Right ventricle myocardium superior (tissue), 1 donor: Measurements from ENCODE around the gene SLC4A11. TPM values are rescaled to one million over a fixed set of nuclear protein-coding genes. Genes with fewer than 3 reads are reported as not detected.

Source experiments
- ATAC-seq: fragments of 200-7000 bp; cut with Tn5 transposase; one replicate; pipeline ENCODE4 v1.9.1; 2020; ENCODE audit warnings: mild to moderate bottlenecking; ENCODE audit not compliant: poor library complexity
- DNase-seq: peaks from one replicate; pipeline ENCODE4 v3.0.0-alpha.2; 2020
- intact Hi-C: fragments of 100-400 bp; cut with DNase I; formaldehyde crosslinking; loops from one replicate; pipeline ENCODE4 v1.11.2; 2022
- total RNA-seq: library from RNA; stranded (reverse); fragmentation: NEBNext Ultra II Directional; extraction: Animal tissue kit (Norgen Biotek cat#: 25700); gene quantifications from one replicate; pipeline ENCODE4 v1.2.1, GENCODE V29; 2021
- donor health status: DM: no; HTN: yes; CAD: no; lungs with severe emphysema.

SLC4A11 gene
- total RNA-seq, 1 donor from 2014 or later: 0.16 TPM

GRCh38 chr20:3248167-3248992, 9.4 kb upstream of the SLC4A11 start:
- ATAC-seq (peak; percentile 73), DNase-seq (peak; percentile 72)
- intact Hi-C loops: no loop called here

- no peak for DNase-seq
- ATAC-seq: peak; percentile 50
- intact Hi-C loops: no loop called here
Measured at GRCh38 chr20:3247638-3248037, 8.6 kb upstream of the SLC4A11 start.

GRCh38 chr20:3246682-3247081, 7.7 kb upstream of the SLC4A11 start:
- intact Hi-C loops: no loop called here
- DNase-seq (no peak), ATAC-seq (no peak)

DNA sequence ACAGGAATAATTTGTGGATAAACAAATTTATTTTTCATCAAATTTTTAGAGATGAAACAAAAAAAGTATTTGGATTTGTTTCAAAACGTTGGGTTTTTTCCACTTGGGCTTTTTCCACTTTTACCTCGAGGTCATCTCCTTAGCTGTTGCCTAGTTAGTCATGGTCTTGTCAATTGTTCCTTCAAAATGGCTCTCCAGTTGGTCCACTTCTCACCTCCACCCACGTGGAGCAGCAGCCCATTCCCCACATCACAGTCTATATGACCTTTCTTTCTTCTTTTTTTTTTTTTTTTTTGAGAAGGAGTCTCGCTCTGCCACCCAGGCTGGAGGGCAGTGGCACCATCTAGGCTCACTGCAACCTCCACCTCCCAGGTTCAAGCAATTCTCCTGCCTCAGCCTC, 6.7 kb upstream of the SLC4A11 start:
- no peak for ATAC-seq
- DNase-seq: no peak
- intact Hi-C loops: no loop called here

- ATAC-seq (no peak), DNase-seq (no peak)
- intact Hi-C loops: no loop called here
Measured at GRCh38 chr20:3245156-3245555, 6.2 kb upstream of the SLC4A11 start.

GRCh38 chr20:3244613-3245012, 5.6 kb upstream of the SLC4A11 start:
- DNase-seq: no peak
- intact Hi-C loops: no loop called here
- ATAC-seq: no peak

DNA sequence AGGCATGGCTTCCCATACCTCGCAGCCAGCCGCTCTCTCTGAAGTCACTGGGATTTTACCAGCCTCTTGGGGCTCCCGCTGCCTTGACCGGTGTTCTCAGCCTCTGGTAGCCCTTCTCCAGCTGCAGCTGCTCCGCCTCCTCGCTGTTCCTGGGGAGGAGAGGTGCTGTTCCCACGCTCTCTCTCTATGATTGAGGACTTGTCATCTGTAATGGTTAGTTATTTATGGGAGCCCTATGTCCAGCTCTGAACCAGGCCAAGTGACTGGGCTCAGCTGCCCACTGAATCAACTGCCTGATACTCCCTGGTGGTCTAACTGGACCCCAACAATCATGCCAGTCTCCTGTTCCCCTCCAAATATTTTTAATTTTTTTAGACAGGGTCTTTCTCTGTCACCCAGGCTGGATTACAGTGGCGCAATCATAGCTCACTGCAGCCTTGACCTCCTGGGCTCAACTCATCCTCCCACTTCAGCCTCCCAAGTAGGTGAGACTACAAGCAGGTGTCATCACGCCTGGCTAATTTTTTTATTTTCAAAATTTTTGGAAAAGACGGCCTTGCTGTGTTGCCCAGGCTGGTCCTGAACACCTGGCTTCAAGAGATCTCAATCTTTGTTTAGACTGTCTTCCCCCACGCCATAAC, 4.8 kb upstream of the SLC4A11 start:
- intact Hi-C loops: no loop called here
- no peak for DNase-seq
- ATAC-seq: no peak

DNA sequence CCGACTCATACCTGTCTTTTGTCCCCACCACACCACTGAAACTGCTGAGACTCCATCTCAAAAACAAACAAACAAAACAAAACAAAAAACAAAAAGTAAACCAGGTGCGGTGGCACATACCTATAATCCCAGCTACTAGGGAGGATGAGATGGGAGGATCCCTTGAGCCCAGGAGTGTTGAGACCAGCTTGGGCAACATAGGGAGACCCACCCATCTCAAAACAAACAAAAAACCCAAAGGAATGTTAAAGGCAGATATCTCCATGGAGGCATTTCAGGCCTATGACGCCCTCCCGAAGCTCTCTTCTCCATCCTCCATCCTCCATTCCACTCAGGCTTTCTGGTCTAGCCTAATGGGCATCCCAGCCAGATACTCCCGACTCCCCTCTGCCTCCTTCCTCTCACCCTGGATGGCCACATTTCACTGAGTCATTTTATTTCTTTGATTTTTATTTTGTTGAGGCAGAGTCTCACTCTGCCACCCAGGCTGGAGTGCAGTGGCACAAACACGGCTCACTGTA, 3.2 kb upstream of the SLC4A11 start:
- intact Hi-C loops: no loop called here
- ATAC-seq (no peak), DNase-seq (no peak)

- intact Hi-C loops: no loop called here
Measured at GRCh38 chr20:3240776-3241363, 1.9 kb upstream of the SLC4A11 start.

GRCh38 chr20:3239867-3240775, 1.1 kb upstream of the SLC4A11 start:
- peak; percentile 36 for ATAC-seq
- intact Hi-C loops: no loop called here
- DNase-seq: no peak

More at GRCh38 chr20:3240776-3241363, 1.9 kb upstream of the SLC4A11 start:
- no peak for ATAC-seq
- DNase-seq: no peak

DNA sequence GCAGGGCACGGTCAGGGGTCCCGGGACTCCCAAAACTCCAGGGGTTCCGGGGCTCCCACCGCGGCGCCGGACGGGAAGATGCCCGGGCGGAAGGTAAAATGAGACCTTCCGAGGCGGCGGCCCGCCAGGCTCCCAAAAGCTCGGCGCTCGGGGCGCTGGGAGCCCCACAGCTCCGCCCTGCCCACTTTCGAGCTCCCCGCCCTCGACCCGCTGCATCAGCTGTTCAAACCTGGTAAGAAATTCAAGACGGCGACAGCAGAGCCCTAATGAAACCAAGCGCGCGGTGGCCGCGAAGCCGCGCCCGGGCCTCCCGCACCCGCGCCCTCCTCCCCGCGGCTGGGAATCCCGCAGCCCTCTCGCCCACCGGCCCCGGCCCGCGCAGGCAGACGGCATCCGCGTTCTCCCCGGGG, 369 bp downstream of the SLC4A11 start:
- intact Hi-C loops: no loop called here
- DNase-seq (no peak), ATAC-seq (no peak)

- no peak for ATAC-seq
- no peak for DNase-seq
- intact Hi-C loops: no loop called here
Measured at GRCh38 chr20:3237958-3238615, 903 bp downstream of the SLC4A11 start.

DNA sequence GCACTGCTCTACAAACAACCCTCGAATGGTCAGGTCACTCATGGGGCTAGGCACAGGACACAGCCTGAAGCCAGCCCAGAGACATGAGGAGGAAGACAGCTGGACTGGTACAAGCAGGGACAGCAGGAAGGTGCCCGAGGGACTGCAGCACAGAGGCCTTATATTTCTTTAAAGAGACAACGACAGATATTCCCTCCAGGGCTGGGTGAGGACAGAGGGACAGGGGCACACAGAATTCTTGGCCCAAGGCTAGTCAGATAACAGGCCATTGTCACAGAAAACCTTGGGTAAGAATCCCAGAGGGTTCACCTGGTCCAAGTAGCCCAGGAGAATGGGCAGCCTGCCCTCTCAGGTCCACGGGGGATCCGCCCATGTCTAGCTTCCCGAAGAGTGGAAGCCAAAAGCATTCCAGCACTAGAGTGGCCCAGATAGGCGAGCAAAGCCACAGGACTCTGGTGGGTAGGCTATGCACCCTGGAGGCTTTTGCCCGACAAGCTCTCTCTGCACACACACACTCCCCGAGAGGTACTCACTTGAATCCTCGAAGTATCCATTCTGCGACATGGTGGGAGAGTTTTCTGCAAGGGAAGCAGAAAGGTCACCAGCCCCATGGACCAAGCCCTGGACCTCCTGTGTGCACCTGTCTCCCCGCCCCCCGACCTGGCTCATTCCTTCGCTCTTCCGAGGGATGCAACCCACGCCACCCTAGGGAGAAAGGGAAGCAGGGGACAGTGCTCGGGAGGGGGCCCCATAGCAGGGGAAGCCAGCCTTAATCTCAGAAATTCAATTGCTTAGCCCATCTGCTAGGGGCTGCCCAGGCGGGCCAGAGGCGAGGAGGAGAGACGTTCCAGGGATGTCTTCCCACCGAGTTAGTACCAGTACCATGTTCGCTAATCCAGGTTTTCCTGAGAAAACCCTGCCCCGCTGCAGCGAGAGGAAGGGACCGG, 1.7 kb downstream of the SLC4A11 start:
- no peak for DNase-seq
- intact Hi-C loops: no loop called here
- ATAC-seq: no peak

DNA sequence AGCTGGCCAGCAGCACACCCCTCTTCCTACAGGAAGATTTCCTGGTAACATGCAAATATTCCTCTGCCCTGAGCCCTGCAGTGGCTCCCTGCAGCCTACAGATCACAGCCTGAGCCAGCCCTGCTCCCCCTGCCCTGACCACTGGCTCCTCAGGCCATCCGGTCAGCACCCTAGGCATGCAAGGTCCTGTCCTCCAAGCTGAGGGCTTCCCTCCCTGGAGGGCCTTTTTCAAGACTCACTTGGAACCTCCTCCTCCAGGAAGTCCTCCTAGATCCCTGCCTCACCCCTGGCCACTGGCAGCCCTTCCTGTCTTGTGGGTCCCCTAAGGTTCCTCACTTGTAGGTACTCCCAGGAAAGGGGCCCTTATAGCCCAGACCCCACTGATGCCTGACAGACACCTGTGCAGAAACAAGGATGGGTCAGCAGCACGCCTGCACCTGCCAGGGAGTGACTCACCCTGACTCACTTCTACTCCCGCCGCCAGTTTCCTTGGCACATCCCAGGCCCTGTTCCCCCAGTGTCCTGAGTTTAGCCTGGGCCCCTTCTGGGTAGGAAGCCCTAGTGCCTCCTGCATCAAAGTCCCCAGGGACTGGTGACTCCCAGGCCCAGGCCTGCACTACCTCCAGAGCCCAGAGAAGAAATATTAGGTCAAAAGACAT, 3.2 kb downstream of the SLC4A11 start:
- DNase-seq: no peak
- ATAC-seq: no peak
- intact Hi-C loops: no loop called here

- intact Hi-C loops: no loop called here
- DNase-seq (no peak), ATAC-seq (no peak)
Measured at GRCh38 chr20:3233991-3234498, 4.9 kb downstream of the SLC4A11 start.

DNA sequence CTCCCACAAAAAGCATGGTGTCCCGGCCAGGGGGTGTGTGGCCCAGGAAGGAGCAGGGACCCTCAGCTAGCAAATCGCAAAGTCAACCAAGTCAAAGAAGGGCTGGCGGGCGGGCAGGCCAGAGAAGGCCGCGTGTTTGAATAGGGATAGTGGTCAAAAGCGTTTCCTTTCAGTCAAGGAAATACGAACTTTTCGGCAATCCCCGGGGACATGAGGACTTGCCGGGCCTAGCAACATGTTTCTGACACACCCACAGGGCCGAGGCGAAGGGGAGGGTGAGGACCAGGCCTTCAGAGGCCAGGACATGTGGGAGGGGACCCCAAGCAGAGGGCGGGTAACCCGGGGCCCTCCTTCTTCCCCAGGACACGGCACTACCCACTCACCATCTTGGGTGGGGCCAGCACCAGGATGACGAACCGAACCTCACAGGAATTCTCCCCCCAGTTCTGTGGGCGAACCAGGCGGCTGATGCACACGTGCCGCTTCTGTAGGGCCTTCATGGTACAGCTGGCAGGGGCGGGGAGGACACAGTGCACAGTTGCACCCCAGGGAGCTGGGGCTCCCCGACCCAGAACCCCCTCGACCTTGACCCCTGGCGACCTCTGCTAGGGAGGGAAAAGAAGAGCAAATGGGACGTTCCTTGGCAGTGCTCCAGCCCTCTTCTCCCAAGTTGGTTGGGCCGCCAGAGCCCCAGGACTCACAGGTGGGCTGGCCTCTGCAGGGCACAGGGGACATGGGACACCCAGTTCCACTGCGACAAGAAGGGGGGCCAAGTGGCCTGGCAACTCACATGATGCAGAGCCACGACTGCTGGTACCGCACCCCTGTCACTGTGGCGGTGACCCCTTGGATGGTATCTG, 5.6 kb downstream of the SLC4A11 start:
- DNase-seq (no peak), ATAC-seq (no peak)
- intact Hi-C loops: no loop called here
